ENCODE data around the gene HEBP2.
"Not testable (repeated sequence)": the region's sequence is repeated elsewhere in the genome, so short reads cannot be mapped to it uniquely, and the experiment has no call there.

Gene HEBP2

GRCh38 chr6:138424004-138424904 is 20.2 kb downstream of the HEBP2 start:
- DNase-seq (ENCODE audit: low read depth in 4 of 4, low spot score in 1 of 4), result no peak

GRCh38 chr6:138425256-138425655 is 21.2 kb downstream of the HEBP2 start:
- not testable (repeated sequence) for DNase-seq (ENCODE audit: low read depth in 4 of 4, low spot score in 1 of 4)

- no peak for DNase-seq (ENCODE audit: low read depth in 4 of 4, low spot score in 1 of 4)
These were observed 22.6 kb downstream of the HEBP2 start for GRCh38 chr6:138426500-138427123.

- no peak for DNase-seq (ENCODE audit: low read depth in 4 of 4, low spot score in 1 of 4)
These were observed 23.7 kb downstream of the HEBP2 start for GRCh38 chr6:138427701-138428100.

GRCh38 chr6:138428944-138429598 is 25.0 kb downstream of the HEBP2 start:
- DNase-seq (ENCODE audit: low read depth in 4 of 4, low spot score in 1 of 4), result no peak

- no peak for DNase-seq (ENCODE audit: low read depth in 4 of 4, low spot score in 1 of 4)
These were observed 25.7 kb downstream of the HEBP2 start for GRCh38 chr6:138429761-138430160.

GRCh38 chr6:138430361-138431145 is 26.5 kb downstream of the HEBP2 start:
- no peak for DNase-seq (ENCODE audit: low read depth in 4 of 4, low spot score in 1 of 4)

- no peak for DNase-seq (ENCODE audit: low read depth in 4 of 4, low spot score in 1 of 4)
These were observed 27.4 kb downstream of the HEBP2 start for GRCh38 chr6:138431256-138432062.

GRCh38 chr6:138432063-138432356 is 28.0 kb downstream of the HEBP2 start:
- no peak for DNase-seq (ENCODE audit: low read depth in 4 of 4, low spot score in 1 of 4)

- DNase-seq (ENCODE audit: low read depth in 4 of 4, low spot score in 1 of 4), result no peak
These were observed 30.1 kb downstream of the HEBP2 start for GRCh38 chr6:138434096-138434495.

- no peak for DNase-seq (ENCODE audit: low read depth in 4 of 4, low spot score in 1 of 4)
These were observed 30.9 kb downstream of the HEBP2 start for GRCh38 chr6:138434925-138435324.

GRCh38 chr6:138439546-138439945 is 35.5 kb downstream of the HEBP2 start:
- no peak for DNase-seq (ENCODE audit: low read depth in 4 of 4, low spot score in 1 of 4)

GRCh38 chr6:138440296-138440695 is 36.3 kb downstream of the HEBP2 start:
- no peak for DNase-seq (ENCODE audit: low read depth in 4 of 4, low spot score in 1 of 4)

GRCh38 chr6:138440758-138441357 is 36.8 kb downstream of the HEBP2 start:
- DNase-seq (ENCODE audit: low read depth in 4 of 4, low spot score in 1 of 4), result no peak

GRCh38 chr6:138441965-138442364 is 37.9 kb downstream of the HEBP2 start:
- DNase-seq (ENCODE audit: low read depth in 4 of 4, low spot score in 1 of 4), result no peak

- DNase-seq (ENCODE audit: low read depth in 4 of 4, low spot score in 1 of 4), result no peak
These were observed 38.6 kb downstream of the HEBP2 start for GRCh38 chr6:138442663-138443062.

GRCh38 chr6:138443979-138444378 is 40.0 kb downstream of the HEBP2 start:
- no peak for DNase-seq (ENCODE audit: low read depth in 4 of 4, low spot score in 1 of 4)

GRCh38 chr6:138446821-138447220 is 42.8 kb downstream of the HEBP2 start:
- DNase-seq (ENCODE audit: low read depth in 4 of 4, low spot score in 1 of 4), result no peak

GRCh38 chr6:138450445-138450844 is 46.4 kb downstream of the HEBP2 start:
- no peak for DNase-seq (ENCODE audit: low read depth in 4 of 4, low spot score in 1 of 4)

GRCh38 chr6:138451043-138451442 is 47.0 kb downstream of the HEBP2 start:
- no peak for DNase-seq (ENCODE audit: low read depth in 4 of 4, low spot score in 1 of 4)
